ENCODE results near the gene FCMR. TPM values are rescaled to one million over a fixed set of nuclear protein-coding genes. Genes with fewer than 3 reads are reported as not detected.

Gene FCMR
- total RNA-seq, 1 experiment from 2014 or later, result 1.5 TPM

- Histone ChIP-seq H3K36me3 (ENCODE audit: low read depth, low read length) (no peaks in the 10 kb centered on the region), H3F3A (ENCODE audit: low read length, unreplicated experiment) (peaks cover under 1% of the 10 kb centered on the region), H4K20me1 (ENCODE audit: low read length) (no peaks in the 10 kb centered on the region), H3K79me2 (ENCODE audit: low read length) (no peaks in the 10 kb centered on the region), H3K9me3 (ENCODE audit: low read length) (no peaks in the 10 kb centered on the region), H3K9me2 (replicated peaks; ENCODE audit: low read length) (no peaks in the 10 kb centered on the region), H3K27ac (ENCODE audit: low read length) (no peak overlapping the region), H3K4me2 (ENCODE audit: low read length) (no peak overlapping the region), H3K9ac (ENCODE audit: low read length) (no peak overlapping the region), H3K27me3 (ENCODE audit: low read length) (no peaks in the 10 kb centered on the region), H3K4me1 (ENCODE audit: insufficient read depth, low read length) (peaks cover 24% of the 10 kb centered on the region), H2AFZ (ENCODE audit: low read length) (no peak overlapping the region), H3K4me3 (ENCODE audit: low read length) (no peak overlapping the region)
- DNase-seq (no peak), ATAC-seq (no peak)
- no TSS peak for BruUV-seq (replicated peaks)
- ChIA-PET CTCF (interaction anchor here (1.5 kb wide), 1 partner anchor 68 kb away, joined by 3 read pairs; no protein-coding TSS in a partner anchor), POLR2A (ENCODE audit: unreplicated experiment) (no interaction called here)
- TF ChIP-seq CTCF (conservative IDR thresholded peaks at IDR 0.05; ENCODE audit: low read depth, low read length), result no peak
- no peak for TF ChIP-seq EZH2phosphoT487 (IDR thresholded peaks at IDR 0.05; ENCODE audit: borderline replicate concordance, low read length)
- intact Hi-C loops (cut with micrococcal nuclease), result loop anchor here (2.0 to 5.0 kb wide), 2 partner anchors 307 to 585 kb away; no protein-coding TSS in a partner anchor
Observed at GRCh38 chr1:206913766-206914537, 7.8 kb downstream of the FCMR start.

- TF ChIP-seq CTCF (conservative IDR thresholded peaks at IDR 0.05; ENCODE audit: low read depth, low read length) (peak; percentile 99), EZH2phosphoT487 (IDR thresholded peaks at IDR 0.05; ENCODE audit: borderline replicate concordance, low read length) (no peak)
- no peaks in the 10 kb centered on the region for H3K9me3 ChIP-seq (ENCODE audit: low read length)
- H3K4me2 ChIP-seq (ENCODE audit: low read length), result peak overlapping the region; percentile 4
- intact Hi-C loops (cut with micrococcal nuclease), result loop anchor here (1.0 to 5.0 kb wide), 8 partner anchors 55 to 586 kb away; no protein-coding TSS in a partner anchor
- H3K9me2 ChIP-seq (replicated peaks; ENCODE audit: low read length), result no peaks in the 10 kb centered on the region
- H2AFZ ChIP-seq (ENCODE audit: low read length), result peak overlapping the region; percentile 5; the same call in 1 of the 2 replicates
- no peak overlapping the region for H3K4me3 ChIP-seq (ENCODE audit: low read length)
- ChIA-PET CTCF (interaction anchor here (0.6 to 2.1 kb wide), 32 partner anchors 15 to 592 kb away, joined by 3 to 54 read pairs (median 4); partner anchors contain the start of genes C1orf116, DYRK3 and IL20), POLR2A (ENCODE audit: unreplicated experiment) (interaction anchor here (0.6 kb wide), 3 partner anchors 103 to 300 kb away, joined by 3 to 5 read pairs (median 3); no protein-coding TSS in a partner anchor)
- peaks cover 37% of the 10 kb centered on the region for H3K4me1 ChIP-seq (ENCODE audit: insufficient read depth, low read length)
- no peaks in the 10 kb centered on the region for H3K79me2 ChIP-seq (ENCODE audit: low read length)
- peak overlapping the region; percentile 44; the same call in 1 of the 2 replicates for H3K9ac ChIP-seq (ENCODE audit: low read length)
- no peaks in the 10 kb centered on the region for H3K36me3 ChIP-seq (ENCODE audit: low read depth, low read length)
- DNase-seq (peak; percentile 98), ATAC-seq (peak; percentile 32)
- no TSS peak for BruUV-seq (replicated peaks)
- H4K20me1 ChIP-seq (ENCODE audit: low read length), result no peaks in the 10 kb centered on the region
- H3F3A ChIP-seq (ENCODE audit: low read length, unreplicated experiment), result peaks cover 7% of the 10 kb centered on the region
- H3K27me3 ChIP-seq (ENCODE audit: low read length), result no peaks in the 10 kb centered on the region
- H3K27ac ChIP-seq (ENCODE audit: low read length), result peak overlapping the region; percentile 13
Observed at GRCh38 chr1:206912445-206913095, 9.2 kb downstream of the FCMR start.

All from PC-3 (cell line).